ENCODE data around the gene SUGCT.

SUGCT gene

DNA sequence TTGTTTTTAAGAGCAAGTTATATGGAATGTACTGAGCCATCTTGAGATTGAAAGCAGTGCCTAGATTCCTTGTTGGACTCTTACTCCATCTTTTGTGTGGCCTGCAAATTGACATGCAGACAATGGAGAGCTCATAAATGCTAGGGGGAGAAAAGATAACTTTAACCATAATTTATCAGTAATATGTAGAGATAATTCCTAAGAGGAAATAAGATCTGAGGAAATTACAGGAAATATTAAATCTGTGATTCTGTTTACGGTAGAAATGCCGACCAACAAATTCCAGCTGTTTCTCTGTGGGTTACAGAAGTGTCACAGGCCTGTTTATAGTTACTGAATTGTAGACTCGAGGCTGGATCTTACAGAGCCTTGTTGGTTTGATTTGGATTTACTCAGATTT lies 348.0 kb downstream of the SUGCT start:
- DNase-seq: no peak

DNA sequence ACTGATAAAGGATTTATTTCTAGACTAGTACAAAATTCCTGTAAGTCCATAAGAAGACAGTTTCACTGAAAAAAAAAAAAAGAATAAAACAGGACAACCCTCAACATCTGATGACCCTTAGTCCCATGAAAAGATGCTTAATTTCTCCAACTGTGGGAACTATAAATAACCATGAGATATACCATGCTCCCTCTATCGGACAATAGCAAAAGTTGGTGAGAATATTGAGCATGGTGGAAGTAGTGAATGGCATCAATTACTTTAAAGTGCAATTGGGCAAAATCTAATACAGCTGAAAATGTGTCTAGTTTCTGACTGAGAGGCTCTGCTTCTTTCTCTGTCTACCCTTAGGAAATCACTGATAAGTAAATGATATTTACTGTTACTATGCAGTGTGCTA lies 348.8 kb downstream of the SUGCT start:
- no peak for DNase-seq

DNA sequence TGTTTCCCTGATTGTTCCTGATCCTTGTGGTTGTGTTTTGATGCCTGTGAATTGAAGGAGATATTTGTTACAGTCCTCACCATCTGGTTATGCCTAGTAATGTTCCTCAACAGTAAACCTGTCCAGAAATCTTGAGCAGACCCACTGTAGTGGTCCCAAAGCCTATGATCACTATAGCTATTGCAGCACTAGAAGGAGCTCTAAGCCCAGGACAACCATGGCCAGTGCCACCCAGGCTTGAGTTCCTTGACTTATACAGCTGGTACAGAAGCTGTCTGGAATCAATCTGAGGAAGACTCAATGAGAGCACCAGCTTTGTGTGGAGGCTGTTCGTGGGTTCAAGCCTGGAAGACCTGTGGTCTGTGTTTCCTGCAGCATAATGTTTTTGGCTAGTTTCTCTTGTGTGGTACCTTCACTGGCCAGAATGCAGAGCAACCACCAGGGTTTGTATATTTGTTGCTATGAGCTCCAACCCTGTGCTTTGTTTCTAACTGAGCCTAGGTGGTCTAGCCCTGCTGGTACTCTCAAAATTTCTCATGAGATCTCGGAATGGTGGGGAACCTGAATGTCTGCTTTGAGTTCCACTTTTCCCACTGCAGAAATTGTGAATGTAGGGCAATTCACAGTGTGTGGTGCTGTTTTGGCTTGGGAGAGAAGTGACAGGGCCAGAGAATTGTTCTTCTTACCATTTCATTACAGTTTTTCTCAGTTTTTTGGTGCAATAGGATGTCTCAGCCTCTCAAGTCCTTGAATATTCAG lies 355.2 kb downstream of the SUGCT start:
- DNase-seq: no peak

DNA sequence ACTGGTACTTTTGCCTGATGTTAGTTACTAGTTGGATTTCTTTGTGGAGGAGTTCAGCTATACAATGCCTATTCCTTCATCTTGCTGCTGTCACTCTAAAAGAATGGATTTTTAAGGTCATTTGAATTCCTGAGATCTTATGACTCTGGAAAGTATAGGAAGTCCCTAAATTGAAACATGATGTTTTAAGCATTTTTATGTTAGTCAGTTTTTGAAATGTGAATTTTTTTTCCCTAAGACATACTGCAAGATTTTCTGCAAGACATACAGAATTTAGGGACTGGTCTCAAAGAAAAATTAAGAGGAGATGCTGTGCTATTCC lies 355.8 kb downstream of the SUGCT start:
- no peak for DNase-seq

DNA sequence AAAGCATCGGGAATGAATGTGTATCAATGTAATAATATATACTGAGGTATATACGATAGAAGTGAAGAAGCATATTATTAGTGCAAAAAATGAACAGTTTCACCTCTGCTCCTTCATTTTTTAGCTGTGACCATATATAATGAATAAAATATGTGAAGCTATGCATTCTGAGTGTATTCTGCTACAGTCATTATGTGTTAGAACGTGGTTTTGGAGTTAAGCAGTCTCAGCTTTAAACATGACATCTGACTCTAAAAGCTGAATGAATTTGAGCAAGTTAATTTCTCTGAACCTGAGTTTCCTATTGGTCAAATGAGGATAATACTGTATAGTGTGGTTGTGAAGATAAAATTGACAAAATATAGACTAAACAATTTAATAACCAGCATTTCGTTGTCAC lies 358.1 kb downstream of the SUGCT start:
- no peak for DNase-seq

DNA sequence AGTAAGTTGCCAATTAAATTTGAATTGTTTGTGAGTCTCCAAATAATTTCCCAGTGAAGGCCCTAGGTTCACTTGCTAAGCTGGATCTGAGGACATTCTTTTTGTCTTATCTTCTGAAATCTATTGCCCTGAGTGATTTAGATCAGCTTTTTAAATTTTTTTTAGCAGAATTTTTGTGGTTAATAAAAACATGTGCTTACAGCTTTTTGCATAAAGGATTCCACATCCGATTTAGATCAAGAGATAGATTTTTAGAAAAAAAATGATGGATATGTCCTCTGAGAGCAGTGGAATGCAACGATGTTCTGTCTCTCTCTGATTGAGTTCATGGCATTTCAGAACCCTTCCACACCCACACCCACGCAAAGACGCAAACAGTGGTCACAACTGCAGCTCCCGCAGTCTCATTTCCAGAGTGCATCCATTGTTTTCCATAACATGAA lies 358.8 kb downstream of the SUGCT start:
- DNase-seq: no peak

DNA sequence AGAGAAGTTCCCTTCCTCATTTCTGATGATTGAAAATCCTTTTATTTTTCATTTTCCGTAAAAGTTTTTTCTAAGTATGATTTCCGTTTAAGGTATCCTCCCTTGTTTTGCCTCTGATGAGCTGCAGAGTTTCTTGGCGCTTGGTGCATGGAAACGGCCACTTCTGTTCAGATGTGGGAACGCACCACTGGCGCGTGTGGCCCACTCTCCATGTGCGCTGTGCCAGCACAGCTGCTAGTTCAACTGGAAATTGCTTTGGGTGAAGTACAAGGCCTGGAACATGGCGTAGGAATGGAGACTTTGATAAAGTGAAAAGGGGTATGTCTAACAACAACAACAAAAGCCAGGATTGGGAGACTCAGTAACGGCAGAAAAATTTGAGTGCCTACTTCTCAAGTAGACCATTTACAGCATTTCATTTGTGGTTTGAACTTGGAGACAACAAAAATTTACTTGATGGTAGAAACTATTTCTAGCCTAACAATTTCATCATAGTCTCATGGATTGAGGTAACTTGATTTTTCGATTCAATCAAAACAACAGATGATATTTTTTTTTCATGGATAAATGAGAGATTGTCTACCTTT lies 364.2 kb downstream of the SUGCT start:
- no peak for DNase-seq

DNA sequence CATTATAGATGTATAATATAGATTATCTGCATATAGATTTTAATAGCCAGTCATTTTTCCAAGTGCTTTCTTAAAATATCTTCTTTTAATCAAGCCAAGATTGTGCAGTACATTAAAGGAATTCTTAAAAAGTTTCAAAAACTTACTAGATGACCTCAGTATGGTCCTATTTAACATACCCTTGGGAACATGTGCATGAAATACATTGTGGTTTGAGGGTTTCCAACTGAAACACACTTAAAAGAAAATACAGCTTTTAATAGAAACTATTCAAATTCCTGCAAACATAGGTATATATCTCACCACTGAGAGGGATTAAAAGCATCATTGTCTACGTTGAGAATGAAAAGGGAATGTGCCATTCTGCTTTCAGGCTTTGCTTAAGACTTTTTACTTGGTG lies 364.9 kb downstream of the SUGCT start:
- DNase-seq: no peak

DNA sequence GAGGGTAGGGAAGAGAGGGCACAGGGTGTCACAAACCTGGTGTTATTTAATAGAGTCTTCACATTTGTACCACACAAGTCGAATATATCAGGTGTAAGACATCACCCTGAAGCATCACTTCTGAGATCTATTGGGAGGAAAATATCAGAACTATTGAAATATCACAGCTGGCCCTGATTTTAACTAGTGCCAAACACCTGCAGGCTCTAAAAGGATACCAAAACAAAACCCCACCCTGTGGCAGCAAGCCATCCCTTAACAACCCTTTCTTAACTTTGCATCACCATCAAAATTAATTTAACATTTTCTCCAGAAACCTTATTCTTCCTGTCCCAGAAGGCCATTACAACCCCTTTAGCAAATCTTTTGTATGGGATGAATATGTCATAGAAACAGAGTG lies 365.4 kb downstream of the SUGCT start:
- no peak for DNase-seq

DNA sequence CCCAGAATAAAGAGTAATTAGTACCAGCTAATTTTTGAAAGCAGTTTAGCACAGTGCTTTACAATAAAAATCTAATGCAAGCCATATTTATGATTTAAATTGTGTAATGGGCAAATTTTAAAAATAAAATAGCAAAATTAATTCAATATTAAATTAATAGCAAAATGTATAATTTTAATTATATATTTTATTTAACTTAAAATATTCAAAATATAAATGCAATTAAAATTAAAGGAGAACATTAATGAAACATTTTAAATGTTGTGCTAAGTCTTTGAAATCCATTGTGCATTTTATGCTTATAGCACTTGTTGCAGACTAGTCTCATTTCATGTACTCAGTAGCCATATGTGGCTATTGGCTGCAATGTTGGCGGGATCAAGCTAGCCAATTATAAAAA lies 367.6 kb downstream of the SUGCT start:
- DNase-seq: no peak

DNA sequence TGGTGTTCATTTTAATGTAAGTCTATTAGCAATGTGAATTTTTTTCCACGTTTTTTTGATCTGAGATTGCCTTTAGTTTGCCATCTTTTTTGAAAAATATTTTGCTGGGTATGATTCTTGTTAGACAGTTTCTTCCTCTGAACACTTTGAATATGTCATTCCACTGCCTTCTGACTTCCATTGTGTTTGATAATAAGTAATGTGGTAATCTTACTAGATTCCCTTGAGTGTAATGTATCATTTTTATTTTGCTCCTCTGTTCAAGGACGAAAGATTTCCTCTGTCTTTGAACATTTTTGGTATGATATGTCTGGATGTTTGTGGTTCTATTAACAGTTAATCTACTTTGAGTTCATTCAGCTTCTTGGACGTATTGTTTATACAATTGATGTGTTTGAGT lies 371.4 kb downstream of the SUGCT start:
- DNase-seq: no peak

DNA sequence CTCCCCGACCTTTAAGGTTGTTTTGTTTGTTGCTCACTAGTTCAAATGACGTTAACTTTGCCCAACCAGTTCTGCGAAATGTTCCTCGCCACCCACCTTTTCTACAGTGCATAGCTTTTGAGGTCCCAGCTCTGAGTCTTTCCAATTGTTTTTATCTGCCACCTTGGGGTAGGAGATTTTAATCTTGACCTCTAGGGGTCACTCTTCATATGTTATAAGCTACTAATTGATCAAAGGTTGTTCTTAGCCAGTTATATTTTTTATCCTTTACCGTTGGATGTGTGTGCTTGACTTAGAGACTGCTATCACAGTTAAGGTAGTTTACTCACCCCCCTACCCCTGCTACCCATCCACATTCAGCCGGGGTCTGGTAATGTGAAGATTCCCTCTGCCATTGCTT lies 372.4 kb downstream of the SUGCT start:
- no peak for DNase-seq

DNA sequence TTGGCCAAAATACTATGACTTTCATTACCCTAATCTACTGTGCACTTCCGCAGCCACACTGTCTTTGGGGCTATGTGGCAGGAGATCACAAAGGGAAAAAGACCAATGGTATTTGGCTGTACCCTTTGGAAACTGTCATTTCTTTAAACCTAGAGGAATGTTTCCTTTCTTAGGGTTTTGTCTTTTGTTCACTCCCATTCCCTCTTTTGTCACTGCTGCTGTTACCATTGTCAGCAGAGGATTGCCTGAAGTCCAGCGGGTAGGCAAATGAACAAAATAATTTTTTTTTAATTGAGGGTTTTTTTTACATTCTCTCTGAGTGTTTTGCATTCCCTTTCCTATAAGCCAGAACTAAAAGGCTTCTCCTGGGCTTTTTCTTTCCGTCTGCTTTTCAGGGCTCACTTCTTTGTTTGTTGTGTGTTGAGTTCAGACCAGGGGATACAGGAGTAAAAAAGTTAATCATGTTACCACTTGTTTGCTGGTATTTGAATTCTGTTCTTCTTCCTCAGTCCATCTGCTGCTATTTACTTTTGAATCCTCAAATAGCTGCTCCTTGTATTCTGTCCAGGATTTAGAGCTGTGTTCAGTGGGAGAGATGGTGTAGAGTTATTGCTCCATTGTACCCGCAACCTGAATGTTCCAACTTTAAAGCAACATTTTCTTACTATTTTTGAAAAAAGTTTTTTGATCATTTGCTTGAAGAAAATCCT lies 374.6 kb downstream of the SUGCT start:
- DNase-seq: no peak

DNA sequence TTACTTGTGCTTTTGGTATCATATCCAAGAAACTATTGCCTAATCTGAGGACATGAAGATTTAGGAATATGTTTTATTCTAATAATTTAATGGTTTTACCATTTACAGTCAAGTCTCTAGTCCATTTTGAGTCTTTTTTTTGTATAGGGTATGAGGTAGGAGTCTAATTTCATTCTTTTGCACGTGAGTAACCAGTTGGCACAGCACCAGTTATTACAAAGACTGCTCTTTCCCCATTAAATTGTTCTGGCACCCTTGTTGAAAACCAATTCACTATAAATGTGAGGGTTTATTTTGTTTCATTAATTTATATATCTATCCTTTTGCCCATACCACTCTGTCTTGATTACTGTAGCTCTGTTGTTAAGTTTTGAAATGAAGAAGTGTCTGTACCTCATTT lies 381.6 kb downstream of the SUGCT start:
- DNase-seq: no peak

DNA sequence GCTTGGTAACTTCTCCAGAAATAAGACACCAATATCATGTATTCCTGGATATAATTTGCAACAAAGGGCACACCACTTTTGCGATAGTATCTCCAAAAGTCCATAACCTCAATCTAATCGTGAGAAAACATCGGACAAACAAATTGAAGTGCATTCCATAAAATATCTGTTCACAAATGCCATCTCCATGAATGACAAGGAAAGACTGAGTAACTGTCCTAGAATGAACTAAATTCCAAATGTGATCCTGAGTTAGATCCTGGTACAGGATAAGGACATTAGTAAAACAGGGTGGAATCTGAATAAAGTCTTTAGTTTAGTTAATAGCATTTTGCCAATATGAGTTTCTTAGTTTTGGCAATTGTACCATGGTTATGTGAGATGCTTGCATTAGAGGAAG lies 384.2 kb downstream of the SUGCT start:
- no peak for DNase-seq

DNA sequence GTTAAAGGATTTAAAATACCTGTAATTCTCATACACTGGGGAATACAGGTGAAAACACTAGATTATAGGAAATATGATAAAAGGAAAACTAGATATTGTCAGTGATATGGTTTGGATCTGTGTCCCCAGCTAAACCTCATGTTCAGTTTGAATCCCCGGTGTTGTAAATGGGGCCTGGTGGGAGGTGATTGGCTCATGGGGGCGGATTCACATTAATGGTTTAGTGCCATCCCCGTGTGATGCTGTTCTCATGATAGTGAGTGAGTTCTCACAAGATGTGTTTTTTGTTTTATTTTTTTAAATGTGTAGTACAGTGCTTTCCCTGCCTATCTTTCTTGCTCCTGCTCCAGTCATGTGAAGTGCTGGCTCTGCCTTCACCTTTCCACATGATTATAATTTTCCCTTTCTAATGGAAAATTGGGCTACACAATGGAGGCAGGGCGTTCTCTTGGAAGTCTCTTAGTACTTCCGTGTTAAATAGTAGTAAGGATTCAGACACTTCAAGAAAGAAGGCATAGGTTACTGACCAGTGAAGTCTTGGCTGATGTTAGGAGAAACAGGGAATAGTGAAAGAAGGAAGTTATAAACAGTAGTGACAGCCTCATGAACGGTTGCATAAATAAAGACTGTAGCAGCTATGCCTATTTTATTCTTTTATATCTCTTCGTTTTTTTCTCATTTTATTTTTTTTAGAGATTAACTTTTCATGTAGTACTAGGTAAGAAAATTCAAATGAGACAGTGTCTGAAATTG lies 386.4 kb downstream of the SUGCT start:
- no peak for DNase-seq

DNA sequence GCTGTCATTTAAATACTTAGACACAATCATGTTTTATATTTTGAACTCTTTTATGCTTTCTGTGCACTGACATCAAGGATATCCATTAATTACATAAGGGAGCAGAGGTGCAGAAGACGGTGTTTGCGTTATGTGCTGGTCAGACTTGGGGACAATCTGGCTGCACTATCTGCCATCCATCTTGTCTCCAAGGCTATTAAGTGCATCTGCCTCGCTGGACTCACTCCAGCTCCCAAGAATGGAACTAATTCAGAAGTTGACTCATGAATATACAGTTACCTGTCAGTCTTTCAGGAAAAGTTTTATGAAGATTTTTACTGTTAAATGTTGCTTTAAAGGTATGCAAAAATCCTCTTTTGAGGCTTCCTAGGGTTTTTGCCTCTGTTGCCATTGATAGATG lies 391.0 kb downstream of the SUGCT start:
- no peak for DNase-seq

DNA sequence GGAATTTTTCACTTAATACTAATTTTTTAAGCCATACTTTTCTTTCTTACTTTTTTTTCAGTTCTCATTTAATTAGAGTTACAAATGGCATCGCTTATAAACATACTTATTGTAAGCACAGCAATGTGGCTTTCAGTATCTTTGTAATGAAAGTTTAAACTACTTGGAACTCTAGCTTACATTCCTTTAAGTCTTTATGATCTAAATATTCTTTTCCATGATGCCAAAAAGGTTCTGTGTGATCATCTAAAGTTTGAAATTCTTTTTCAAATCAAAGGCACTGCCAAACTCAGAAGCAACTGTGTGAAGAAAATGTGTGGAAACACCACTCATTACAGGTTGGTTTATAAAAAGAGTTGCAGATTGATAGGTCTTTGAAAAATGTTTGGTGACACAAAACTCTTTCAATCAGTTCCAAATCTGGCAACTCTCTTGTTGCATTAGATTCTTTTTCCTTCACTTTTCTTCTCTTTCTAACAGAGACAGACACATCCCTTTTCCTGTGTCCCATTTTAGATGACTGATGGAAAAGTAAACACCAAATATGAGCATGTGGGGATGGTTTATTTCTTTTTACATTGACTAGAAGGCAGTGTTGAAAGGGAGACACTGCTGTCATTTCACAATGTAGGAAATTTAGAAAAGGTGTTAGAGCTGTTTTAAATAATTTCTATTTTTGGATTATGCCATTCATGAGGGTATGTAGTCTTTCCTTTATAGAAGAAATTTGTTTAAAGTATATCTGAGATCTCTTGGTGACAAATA lies 392.3 kb downstream of the SUGCT start:
- no peak for DNase-seq

DNA sequence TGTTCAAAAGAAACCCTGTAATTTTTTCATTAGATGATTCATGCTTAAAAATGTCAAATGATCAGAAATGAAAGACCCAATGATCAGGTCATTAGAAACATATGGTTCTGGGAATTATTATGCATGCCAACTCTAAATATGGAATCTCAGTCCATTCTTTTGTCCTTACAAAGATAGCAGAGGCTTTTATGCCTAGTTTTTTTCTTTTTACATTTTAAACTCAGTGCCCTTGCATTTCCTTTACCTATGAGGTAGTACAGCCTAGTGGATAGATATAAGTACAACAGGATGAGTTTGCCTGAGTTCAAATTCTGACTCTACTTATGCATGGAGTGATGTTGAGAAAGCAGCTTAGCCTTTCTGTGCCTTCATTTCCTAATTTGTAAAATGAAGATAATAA lies 392.9 kb downstream of the SUGCT start:
- DNase-seq: no peak

DNA sequence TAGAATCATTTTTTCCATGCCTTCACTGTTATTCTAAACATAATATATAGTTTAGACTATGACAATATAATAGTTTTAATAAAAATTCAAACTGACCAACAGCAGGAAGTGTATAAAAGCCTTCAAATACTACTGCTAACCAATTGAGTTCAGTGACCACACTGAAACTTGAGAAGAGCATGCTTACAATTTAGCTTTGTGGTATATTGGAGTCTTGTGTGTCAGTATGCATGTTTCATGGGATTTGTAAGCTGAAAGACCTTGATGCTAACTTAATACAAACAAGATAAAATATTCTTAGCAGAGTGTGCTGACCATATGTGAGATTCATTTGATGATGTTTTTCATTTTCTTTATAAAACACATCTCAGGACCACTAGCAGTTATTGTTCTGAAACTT lies 395.5 kb downstream of the SUGCT start:
- no peak for DNase-seq

DNA sequence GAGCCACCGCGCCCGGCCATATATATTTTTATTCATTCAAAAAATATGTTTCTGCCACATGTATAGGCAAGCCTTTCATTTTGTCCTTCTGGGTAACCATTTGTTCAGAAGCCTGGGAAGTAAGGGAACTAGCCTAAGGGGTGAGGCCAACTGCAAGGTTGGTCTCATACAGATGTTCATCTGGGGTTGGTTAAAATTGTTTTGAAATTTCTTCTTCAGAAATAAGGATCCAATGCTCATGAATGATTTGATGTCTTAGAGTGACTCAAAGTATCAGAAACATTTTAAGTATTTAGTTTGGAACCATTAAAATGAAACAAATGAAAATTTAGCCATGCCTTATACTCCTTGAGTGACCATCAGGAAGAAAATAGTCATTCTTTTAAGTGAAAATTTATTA lies 397.2 kb downstream of the SUGCT start:
- no peak for DNase-seq

DNA sequence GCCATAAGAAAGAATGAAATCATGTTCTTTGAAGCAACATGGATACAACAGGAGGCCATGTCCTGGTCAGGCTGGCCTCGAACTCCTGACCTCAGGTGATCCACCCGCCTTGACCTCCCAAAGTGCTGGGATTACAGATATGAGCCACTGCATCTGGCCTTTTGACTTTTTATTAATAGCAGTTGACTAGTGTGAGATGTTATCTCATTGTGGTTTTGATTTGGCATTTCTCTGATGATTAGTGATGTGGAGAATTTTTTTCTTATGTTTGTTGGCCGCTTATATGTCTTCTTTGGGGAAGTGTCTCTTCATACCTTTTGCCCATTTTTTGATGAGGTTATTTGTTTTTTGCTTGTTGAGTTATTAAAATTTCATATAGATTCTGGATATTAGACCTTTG lies 400.9 kb downstream of the SUGCT start:
- no peak for DNase-seq

DNA sequence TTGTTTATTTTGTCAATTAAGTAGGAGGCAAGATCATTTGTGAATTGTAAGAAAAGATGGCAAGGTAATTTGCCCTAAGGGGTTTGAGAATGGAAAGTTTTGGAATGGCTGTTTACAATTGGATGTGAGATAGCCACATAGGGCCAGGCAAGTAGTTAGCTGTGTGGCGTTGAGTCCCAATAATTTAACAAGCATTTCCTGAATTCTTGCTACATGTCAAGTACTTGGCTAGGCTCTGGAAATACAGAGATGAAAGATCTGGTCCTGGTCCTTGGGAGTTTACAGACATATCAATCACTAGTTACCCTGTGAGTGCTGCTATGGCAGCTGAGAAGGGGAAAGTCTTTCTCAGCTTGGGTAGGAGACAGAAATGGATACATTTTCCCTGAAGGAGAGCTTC lies 401.6 kb downstream of the SUGCT start:
- no peak for DNase-seq
